GM21717 (cell line): ENCODE measurements around the gene CFAP99.

Source experiments
- ATAC-seq: cut with Tn5 transposase; IDR thresholded peaks from one replicate; pipeline ENCODE4 v1.9.1; 2021; ENCODE audit warnings: mild to moderate bottlenecking, moderate library complexity; ENCODE audit not compliant: unreplicated experiment

CFAP99 gene

DNA sequence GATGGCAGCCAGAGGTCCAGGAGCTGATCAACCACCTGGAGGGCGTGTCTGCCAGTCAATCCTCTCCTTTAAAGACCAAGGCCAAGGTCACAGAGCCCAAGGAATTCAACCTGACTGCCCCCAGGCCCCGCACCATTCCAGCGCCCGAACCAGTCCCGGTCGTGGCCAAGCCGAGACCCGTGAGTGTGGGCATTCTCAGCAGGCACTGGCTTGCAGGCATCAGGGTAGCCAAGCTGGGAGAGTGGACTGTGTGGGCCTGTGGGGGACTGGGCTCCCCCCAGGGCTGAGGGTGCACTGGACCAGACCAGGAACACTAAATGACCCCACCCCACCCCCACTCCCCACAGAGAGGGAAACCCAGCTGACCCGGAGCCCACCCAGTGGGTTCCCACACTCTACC, 26.4 kb downstream of the CFAP99 start:
- ATAC-seq, result no peak

DNA sequence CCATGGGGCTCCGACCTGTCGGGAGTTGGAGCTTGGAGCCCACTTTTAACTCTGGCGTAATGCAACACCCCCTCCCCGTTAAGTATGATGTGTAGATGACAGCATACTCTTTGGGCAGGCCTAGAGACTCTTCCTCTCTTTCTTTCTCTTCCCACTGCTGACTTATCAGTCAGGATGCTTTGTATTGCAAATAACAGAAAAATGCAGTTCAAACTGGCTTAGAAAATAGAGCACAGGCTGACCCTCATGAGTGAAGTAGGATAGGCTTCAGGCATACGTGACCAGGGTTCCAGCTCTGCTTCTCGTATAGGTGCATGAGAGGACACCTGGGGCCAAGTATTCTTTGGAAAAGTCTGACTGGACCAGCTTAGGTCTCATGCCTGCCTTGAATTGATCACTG, 26.8 kb downstream of the CFAP99 start:
- ATAC-seq, result no peak

DNA sequence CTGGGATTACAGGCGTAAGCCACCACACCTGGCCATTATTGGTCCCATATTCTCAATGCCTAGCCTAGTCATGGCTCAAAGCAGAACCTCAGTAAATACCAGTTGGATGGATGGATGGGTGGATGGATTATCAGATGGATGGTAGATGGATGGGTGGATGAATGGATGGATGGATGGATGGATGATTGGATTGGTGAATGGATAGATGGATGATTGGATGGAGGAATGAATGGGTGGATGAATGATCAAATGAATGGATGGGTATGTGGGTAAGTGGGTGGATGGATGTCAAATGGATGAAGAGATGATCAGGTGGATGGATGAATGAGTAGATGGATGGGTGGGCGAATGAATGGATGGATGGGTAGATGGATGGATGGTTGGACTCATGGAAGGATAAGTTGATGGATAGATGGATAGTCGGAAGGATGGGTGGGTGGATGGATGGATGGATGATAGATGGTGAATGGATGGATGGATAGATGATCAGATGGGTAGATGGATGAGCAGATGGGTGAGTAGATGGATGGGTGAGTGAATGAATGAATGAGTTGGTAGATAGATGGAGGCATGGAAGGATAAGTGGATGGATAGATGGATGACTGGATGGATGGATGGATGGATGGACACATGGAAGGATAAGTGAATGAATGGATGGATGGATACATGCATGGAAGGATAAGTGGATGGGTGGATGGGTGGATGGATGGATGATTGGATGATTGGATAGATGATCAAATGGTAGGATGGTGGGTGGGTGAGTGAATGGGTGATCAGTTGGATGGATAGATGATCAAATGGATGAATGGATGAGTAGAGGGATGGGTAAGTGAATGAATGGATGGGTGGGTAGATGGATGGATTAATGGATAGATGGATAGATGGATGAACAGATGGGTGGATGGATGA, 28.2 kb downstream of the CFAP99 start:
- ATAC-seq, result no peak

DNA sequence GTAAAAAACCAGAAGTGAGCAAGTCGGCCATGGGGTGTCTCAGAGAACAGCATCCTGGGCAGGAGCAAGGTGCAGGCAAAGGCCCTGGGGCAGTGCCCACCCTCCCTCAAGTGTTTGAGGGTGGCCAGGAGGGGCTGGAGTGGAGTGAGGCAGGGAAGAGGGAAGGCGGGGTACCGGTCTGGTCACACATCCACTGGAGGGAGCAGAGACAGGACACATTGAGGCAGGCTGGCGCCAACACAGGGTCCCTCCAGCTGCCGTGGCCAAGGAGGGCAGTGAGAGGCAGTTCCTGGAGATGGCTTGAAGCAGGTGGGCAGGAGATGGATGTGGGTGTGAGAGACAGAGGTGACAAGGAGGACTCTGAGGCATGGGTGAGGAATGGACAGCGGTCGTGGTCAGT, 29.8 kb downstream of the CFAP99 start:
- ATAC-seq, result no peak

DNA sequence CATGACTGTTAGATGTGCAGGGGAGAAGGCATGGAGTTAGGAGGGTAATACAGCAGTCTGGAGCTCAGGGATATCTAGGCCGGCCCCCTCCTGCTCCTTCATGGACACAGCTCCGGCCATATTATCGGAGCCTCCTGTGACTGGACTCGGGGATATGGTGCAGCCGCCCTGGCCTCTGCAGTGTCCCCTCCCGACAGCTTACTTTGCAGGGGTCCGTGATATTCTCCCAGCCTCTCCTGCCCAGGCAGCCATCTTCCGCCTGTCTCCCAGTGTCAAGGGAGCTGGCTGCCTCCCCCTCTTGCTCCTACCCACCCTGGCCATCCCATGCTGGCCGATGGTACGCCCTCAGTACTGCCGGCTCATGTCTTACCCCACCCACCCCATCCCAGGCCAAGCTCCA, 30.3 kb downstream of the CFAP99 start:
- ATAC-seq, result no peak

DNA sequence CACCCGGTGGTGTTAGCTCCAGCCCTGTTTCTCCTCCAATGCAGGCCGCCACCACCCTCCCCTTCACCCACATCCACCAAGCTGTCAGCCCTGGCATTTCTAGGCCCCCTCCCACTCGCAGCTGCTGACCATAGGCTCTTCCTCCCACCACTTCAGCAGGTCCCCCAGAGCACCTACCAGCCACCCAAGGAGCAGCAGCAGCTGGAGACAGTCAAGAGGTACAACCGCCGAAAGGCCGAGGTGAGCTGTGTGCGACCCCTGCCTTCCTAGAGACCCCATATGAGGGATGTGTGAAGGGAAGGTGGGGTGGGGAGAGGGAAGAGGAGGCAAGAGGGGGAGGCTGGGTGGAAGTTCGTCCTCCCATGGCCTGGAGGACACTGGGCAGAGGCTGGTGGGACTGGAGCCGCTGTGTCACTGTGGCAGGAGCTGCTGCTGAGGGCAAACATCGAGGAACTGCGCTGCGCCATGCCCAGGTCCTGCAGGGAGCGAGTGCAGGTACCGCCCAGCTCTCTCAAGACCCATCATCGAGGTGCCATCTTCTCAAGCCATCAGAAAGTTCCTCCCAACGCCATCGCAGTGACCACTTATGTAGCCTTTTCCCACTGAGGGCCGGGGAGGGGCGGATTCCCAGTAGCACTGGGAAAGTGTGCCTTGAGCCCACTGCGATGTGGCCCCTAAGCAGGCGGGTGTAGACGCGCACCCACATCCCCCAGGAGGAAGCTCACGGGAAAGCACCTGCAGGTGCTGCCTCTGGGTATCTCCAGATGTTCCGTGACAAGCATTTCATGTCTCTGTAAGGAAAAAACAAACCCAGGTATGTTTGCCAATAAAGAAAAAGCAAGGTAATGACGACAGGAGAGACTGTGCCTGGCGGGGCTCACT, 31.0 kb downstream of the CFAP99 start:
- no peak for ATAC-seq

DNA sequence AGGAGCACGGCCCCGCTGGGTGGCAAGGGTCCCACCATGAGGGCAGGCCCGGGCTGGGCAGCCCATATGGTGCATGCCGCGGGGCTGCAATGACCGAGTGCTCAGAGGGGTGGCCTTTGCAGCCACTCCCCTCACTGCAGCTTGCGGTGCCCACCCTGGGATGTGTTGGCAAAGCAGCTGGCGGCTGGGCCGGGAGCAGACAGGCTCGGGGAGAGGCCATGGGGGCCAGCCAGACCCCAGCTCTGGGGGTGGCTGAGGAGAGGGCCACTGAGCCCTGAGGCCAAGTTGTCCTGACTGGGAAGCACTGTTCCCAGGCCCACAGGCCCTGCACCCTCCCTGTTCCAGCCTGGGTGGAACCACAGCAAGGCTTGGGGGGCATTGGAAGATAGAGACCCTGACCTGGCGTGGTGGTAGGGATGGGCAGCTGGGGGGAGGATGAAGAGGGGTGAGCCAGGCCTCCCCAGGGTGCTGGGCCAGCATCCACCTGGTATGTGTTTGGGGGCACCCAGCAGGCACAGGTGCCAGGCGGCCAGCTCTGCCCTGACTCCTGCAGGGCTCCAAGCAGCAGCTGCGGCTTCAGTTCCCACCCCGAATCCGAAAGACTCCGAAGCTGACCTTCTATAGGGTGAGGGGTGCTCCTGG, 31.8 kb downstream of the CFAP99 start:
- no peak for ATAC-seq

DNA sequence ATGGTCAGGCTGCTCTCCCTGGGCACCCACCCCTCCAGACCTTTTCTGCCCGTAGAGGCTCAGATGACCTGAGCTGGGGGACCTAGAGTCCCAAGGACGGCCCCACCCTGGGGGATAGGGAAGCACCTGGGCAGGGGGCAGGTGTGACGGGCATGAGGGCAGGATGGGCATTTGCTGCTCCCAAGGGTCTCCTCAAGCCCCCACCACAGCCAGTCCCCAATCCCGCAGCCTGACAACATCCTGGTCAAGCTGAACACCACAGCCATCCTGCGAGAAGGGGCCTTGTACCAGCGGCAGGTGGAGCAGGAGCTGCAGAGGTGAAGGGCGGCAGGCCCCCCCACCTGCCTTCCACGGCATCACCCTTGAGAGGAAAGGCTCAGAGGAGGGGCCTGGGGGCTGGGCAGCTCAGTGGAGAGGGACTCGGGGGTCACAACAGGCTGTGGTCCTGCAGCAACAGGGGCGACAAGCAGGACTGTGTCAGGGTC, 32.3 kb downstream of the CFAP99 start:
- no peak for ATAC-seq

DNA sequence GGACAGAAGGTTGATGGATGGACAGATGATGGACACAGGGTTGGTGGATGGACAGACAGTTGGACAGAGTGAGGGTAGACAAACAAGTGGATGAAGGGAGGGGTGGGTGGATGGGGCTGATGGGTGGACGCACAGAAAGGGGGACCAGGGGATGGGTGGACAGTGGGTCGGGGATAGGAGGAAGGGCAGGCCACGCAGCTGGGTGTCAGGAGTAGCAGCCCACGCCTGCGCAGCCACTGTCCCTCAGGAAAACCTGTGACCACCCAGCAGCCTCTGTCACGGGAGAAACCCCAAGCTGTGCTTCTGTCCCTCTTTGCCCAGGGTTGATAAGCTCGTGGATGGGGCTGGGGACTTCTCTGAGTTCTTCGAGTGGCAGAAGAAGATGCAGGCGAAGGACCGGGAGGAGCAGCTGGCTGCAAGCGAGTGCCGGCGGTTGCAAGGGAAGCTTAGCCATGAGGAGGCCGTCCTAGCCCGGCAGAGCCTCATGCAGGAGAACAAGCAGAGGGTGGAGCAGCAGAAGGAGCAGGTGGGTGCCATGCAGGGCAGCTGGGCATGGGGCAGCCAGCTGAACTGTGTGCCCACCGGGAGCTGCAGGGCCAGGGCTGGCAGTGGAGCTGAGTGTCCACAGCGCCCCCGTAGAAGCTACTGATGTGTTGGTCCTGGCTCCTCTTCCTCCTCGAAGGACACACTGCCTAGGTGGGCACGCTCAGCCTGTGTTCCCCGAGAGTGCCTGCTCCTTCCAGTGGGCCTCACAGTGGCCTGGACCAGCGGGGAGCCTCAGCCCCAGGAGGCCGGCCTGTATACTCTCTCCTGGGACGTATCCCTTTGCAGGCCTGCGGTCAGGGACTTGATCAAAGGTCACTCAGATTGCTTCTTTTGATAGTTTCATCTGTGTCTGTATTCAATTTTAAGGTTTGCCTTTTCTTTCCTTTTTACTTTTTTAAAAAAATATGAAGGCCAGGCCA, 33.3 kb downstream of the CFAP99 start:
- no peak for ATAC-seq

DNA sequence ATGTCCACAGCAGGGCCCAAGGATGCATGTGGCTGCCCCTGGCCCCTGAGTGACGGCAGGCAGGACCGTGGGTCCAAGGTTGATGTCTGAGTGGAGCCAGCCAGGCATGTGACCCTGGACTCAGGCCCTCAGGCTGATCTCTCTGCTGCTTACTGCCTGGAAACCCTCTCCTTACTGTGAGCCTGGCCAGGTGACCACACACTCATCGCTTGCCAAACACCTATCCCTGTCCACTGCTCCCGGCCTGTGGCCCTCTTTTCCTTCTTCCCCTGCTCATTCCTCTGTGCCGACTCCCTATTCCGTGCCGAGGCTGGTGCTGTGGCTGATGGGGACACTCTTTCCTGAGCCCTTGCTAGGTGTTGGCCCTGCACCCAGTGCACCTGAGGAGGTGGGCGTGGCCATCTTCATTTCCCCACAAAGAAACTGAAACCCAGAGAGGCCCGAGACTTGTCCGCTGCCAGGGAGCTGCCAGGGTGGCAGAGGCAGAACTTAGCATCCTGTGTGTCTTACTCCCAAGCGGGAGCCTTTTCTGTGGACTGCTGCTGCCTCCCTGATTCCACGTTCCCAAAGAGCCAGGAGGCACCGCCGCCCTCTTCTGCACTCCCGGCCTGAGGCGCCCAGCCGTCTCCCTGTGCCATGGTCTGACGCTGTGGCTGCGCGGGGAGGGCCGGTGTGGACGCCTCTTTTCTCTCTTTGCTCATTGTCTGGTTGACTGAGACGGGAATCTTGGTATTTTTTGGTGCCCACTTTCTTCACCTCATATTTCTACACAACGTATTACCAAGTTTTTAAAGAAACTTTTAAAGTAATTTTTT, 38.9 kb downstream of the CFAP99 start:
- no peak for ATAC-seq

DNA sequence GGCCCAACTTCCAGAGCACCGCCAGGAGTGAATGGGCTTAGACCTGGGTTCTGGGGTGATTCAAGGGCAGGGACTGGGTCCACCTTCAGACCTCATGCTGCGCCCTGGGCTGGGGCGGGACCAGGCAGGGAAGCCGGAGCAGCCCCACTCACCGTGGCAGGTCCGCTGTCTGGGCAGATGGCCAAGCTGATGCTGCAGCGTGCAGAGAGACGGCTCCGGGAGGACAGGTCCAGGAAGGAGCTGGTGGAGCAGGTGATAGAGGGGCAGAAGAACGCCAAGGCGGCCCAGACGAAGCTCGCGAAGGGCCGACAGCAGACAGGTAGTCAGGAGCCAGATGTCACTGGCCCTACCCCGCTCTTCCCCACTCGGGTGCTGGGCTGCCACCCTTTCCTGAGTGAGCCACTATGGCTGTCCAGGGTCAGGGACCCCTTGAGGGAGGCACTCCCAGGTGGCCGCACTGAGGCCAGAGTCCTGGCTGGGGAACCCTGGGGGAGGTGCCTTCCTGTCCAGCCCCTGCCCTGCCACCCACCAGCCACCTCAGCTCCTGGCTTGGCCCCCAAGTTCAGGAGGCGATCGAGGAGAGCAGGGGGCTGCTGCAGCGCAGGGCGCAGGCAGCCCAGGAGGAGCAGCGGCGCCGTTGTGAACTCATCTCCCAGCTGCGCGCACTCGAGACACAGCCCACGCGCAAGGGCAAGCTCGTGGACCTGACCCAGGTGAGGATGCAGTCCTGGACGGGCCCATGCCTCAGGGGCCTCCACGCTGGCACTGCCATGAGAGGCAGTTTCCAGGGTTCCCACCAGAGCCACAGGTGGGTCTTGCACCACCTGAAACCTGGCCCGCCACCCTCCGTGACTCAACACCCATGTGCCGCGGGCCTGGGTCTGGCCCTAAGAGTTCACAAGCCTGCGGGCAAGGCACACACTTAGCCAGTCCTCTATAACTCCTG, 40.1 kb downstream of the CFAP99 start:
- no peak for ATAC-seq

DNA sequence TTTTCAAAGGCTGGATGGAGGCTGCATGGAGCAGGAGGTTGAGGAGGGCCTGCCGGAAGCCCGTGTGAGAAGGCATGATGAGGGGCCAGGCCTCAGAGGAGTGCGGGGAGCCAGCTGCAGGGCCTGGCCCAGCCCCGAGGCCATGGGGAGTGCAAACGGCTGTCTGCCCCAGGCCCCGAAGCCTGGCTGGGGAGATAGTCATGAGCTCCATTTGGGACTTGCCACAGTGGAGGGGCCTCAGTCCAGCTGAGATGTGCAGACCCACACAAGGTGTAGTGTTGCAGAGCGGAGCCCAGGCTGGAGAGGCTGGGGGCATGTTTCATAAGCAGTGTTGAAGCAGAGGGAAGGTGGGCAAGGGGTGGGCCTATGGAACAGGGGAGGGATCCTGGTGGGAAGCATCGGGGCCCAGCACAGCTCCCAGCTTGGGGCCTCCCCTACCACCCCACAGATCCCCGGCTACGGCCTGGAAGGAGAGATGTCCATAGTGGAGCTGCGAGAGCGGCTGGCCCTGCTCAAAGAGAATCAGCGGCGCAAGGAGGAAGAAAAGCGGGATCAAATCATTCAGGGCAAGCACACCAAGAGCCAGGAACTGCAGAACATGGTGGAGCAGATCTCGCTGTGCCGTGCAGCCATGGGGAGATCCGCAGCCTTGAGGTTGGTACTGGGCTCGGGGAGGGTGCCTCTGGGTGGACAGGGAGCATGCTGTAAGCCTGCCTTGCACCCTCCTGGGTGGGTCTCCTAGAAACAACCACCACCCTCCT, 41.0 kb downstream of the CFAP99 start:
- no peak for ATAC-seq

DNA sequence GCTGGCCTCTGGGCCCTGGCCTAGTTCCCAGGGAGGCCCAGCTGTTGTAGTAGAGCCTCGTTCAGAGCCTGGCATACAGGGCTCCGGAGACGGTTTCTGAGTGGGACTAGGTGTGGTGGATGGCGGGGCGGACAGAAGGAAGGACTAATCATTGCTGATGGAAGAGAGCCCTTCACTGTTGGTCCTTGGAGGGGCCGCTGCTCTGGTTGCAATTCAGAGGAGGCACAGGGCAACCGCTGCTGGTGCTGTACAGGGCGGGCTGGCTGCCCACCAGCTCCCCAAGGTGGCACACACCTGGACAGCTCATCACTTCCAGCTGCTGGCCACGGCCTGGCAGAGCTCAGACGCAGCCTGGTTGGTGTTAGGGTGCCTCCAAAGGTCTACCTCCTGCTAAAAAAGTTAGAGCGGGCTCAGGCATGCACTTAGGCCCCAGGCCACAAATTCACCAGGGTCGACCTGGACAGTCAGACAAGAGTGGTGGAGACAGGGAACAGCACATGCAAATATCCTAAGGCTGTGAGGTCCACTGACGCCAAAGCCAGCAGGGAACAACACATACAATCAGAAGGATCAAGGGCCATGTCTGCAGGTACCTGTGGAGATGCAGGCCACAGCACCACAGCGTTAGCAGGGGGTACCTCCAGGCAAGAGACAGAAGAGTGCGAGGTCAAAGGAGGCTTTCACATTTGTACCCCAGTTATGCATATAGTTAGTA, 42.6 kb downstream of the CFAP99 start:
- ATAC-seq, result no peak

DNA sequence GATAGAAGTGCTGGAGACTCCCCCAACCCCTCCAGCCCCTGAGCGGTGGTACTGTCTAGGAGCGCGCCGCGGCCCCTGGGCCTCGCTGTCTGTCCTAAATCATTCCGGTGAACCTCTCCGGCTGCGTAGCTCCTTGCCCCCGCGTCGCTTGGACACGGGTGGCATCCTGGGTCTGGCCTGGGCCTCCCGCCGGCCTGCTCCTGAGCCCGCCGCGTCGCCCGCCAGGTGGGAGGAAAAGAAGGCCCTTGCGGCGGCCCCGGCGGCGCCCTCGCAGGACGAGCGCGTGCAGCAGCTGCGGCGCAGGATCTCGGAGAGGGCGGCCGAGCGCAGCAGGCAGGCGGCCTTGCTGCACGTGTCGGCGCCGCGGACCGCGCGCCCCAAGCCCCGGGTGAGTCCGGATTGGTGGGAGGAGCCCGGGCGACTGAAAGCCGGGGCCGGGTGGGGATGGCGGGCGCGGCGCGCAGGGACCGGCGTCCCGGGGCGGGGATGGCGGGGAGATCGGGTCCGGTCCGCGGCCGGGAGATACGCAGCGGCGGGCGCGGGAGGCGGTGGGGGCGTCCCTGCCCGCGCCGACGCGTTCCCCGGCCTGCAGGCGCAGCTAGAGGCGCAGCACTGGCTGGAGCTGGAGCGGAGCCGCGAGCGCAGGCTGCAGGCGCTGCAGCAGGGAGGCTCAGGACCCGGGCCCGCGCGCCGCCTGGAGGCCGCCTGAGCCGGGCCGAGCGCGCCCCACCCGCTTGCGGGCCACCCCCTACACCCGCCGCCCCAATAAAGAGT, 43.6 kb downstream of the CFAP99 start:
- ATAC-seq, result peak; percentile 64

DNA sequence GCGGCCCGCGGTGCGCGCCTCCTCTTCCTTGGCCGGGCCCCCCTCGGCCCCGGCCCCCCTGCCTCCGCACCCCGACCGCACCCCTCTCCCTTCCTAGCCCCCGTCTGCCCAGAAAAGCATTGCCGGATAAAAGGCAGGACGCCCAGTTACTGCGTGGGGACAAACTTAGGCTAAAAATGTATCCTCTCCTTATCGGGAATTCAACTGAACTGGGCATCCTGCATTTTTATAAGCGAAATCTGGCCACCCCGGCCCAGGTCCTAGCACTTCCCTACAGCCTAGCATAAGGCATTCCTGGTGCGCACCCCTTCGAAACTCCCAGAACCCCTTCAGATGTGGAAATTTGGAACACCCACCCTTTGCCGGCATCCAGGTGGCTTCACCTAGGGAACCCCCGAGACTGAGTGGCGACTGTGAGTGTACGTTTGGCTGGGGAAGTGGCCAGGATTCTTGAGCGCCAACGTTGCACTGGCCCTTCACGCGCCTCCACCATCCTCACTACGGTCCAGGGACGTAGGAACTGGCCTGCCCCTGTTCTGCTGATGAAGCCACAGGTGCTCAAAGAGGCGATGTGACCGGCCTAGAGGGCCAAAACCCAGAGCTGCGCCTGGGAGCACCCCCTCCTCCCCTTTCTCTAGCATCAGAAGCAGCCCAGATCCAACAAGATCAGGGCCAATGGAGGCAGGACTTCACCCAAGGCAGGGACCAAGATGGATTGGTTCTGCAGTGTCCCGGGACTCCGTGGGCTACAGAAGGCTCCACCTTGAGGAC, 44.4 kb downstream of the CFAP99 start:
- ATAC-seq, result no peak
